ENCODE data around the gene PRKCA.

DNA sequence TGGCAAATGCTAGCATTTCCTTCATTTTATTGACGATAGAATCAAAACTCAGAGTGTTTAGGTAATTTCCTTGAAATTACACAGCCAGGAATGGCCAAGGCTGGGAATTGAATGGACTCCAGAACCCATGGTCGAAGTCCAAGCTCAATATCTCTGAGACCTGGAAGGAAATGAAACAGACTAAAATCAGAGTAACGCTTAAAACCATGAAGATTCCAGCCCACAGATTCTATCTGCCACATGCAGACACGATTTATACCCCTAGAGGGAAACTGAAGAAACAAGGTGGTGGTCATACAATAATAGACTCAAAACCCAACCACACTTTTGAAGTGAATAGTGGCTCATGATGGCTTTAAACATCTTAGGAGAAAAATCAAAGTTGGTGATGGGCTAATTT lies 95.6 kb downstream of the PRKCA start:
- TF ChIP-seq POLR2A (IDR thresholded peaks at IDR 0.05; ENCODE audit: low read depth, low read length): no peak
- no peak for TF ChIP-seq EZH2 (IDR thresholded peaks at IDR 0.05; ENCODE audit: borderline replicate concordance, low read depth, low read length, severe bottlenecking)

All from endothelial cell of umbilical vein (primary cell).